Vagina (tissue), 2 donors: Measurements from ENCODE around the gene UBE2N. TPM values are rescaled to one million over a fixed set of nuclear protein-coding genes. Genes with fewer than 3 reads are reported as not detected.
"Not testable (repeated sequence)": the region's sequence is repeated elsewhere in the genome, so short reads cannot be mapped to it uniquely, and the experiment has no call there.

Source experiments
- DNase-seq, 2 donors: peaks; one replicate each; pipeline ENCODE4 v3.0.0-alpha.2; 2017; ENCODE audit errors: extremely low spot score in 2 of 2
- H3K27ac ChIP-seq: fragments of 200-600 bp; sonication (generic); one replicate; pipeline ENCODE4 v1.5.1; 2019
- H3K27me3 ChIP-seq: fragments of 200-600 bp; sonication (generic); one replicate; pipeline ENCODE4 v1.5.1; 2019
- H3K36me3 ChIP-seq, 2 donors: fragments of 200-600 bp; sonication (generic); one replicate each; pipeline ENCODE4 v1.5.1; 2017 to 2019
- H3K4me1 ChIP-seq: fragments of 200-600 bp; sonication (generic); one replicate; pipeline ENCODE4 v1.5.1; 2019
- H3K4me3 ChIP-seq, 2 donors: fragments of 200-600 bp; sonication (generic); 1 replicate in 1 of 2; 2 replicates in 1 of 2; pipeline ENCODE4 v1.5.1; 2016 to 2019
- H3K9me3 ChIP-seq: fragments of 200-600 bp; sonication (generic); one replicate; pipeline ENCODE4 v1.5.1; 2019
- POLR2A ChIP-seq, 2 donors: fragments of 450-650 bp; IDR thresholded peaks; one replicate each; pipeline ENCODE4 v1.6.1; 2017; ENCODE audit warnings: antibody characterized with exemption in 2 of 2, mild to moderate bottlenecking in 2 of 2, moderate library complexity in 2 of 2
- POLR2AphosphoS5 ChIP-seq, 2 donors: sonication (generic); formaldehyde crosslinking; IDR thresholded peaks; one replicate each; pipeline ENCODE4 v1.9.0; 2017; ENCODE audit warnings: antibody characterized with exemption in 2 of 2, mild to moderate bottlenecking in 2 of 2, low read depth in 1 of 2; ENCODE audit not compliant: insufficient read depth in 1 of 2
- intact Hi-C: fragments of 100-400 bp; cut with DNase I; formaldehyde crosslinking; loops from one replicate; pipeline ENCODE4 v1.15.1; 2023
- total RNA-seq: library from RNA; depleted of rRNA; stranded (reverse); fragments of >200 nt; gene quantifications from one replicate; pipeline ENCODE4 v1.2.3, GENCODE V29; 2016
- TF ChIP-seq, protein P1 (sequence below), 3 experiments: fragments of 450-650 bp in 2 of 3; fragments of 200-600 bp in 1 of 3; sonication (generic) in 1 of 3; IDR thresholded peaks; one replicate each; pipeline ENCODE4 v1.5.1; 2017 to 2019; ENCODE audit warnings: antibody characterized with exemption in 3 of 3, mild to moderate bottlenecking in 2 of 3, moderate library complexity in 2 of 3

Gene UBE2N
- total RNA-seq, 1 donor from 2014 or later, result 52.5 TPM

GRCh38 chr12:93403988-93404803, 37.6 kb downstream of the UBE2N start:
- no peak overlapping the region for H3K4me3 ChIP-seq
- no peaks in the 10 kb centered on the region for H3K9me3 ChIP-seq
- TF ChIP-seq POLR2AphosphoS5 (IDR thresholded peaks at IDR 0.05; ENCODE audit: insufficient read depth in 1 of 2, low read depth in 1 of 2), result no peak
- TF ChIP-seq, protein P1, sequence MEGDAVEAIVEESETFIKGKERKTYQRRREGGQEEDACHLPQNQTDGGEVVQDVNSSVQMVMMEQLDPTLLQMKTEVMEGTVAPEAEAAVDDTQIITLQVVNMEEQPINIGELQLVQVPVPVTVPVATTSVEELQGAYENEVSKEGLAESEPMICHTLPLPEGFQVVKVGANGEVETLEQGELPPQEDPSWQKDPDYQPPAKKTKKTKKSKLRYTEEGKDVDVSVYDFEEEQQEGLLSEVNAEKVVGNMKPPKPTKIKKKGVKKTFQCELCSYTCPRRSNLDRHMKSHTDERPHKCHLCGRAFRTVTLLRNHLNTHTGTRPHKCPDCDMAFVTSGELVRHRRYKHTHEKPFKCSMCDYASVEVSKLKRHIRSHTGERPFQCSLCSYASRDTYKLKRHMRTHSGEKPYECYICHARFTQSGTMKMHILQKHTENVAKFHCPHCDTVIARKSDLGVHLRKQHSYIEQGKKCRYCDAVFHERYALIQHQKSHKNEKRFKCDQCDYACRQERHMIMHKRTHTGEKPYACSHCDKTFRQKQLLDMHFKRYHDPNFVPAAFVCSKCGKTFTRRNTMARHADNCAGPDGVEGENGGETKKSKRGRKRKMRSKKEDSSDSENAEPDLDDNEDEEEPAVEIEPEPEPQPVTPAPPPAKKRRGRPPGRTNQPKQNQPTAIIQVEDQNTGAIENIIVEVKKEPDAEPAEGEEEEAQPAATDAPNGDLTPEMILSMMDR (IDR thresholded peaks at IDR 0.05), result no peak
- TF ChIP-seq POLR2A (IDR thresholded peaks at IDR 0.05), result no peak
- H3K4me1 ChIP-seq, result no peaks in the 10 kb centered on the region
- DNase-seq, result no peak
- intact Hi-C loops, result no loop called here
- H3K36me3 ChIP-seq, result no peaks in the 10 kb centered on the region
- no peaks in the 10 kb centered on the region for H3K27me3 ChIP-seq
- no peak overlapping the region for H3K27ac ChIP-seq

- H3K36me3 ChIP-seq, result peaks cover 0 to 2% of the 10 kb centered on the region in 2 donors
- no peak overlapping the region for H3K27ac ChIP-seq
- H3K9me3 ChIP-seq, result no peaks in the 10 kb centered on the region
- no peak overlapping the region for H3K4me3 ChIP-seq
- intact Hi-C loops, result no loop called here
- H3K4me1 ChIP-seq, result no peaks in the 10 kb centered on the region
- no peak for DNase-seq
- no peak for TF ChIP-seq POLR2AphosphoS5 (IDR thresholded peaks at IDR 0.05; ENCODE audit: insufficient read depth in 1 of 2, low read depth in 1 of 2)
- TF ChIP-seq POLR2A (IDR thresholded peaks at IDR 0.05), result no peak
- no peaks in the 10 kb centered on the region for H3K27me3 ChIP-seq
Measured at GRCh38 chr12:93402333-93403311, 39.1 kb downstream of the UBE2N start.

- H3K36me3 ChIP-seq, result peaks cover 0 to 13% of the 10 kb centered on the region in 2 donors
- H3K27me3 ChIP-seq, DNase-seq, H3K4me1 ChIP-seq, H3K27ac ChIP-seq, H3K4me3 ChIP-seq, H3K9me3 ChIP-seq: not testable (repeated sequence)
- intact Hi-C loops, result loop anchor here (10.0 kb wide), 1 partner anchor 405 kb away; no protein-coding TSS in a partner anchor
Measured at GRCh38 chr12:93399183-93399863, 42.4 kb downstream of the UBE2N start.

DNA sequence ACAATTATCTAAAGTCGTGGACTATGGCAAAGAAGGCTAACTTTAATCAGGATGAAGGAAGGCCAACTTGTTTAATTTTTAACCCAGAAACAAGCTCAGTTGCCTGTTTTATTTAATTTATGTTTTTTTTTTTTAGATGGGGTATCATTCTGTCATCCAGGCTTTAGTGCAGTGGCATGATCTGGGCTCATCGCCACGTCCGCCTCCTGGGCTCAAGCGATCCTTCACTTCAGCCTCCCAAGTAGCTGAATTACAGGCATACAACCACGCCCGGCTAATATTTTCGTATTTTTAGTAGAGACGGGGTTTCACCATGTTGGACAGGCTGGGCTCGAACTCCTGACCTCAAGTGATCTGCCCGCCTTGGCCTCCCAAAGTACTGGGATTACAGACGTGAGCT, 44.3 kb downstream of the UBE2N start:
- no peaks in the 10 kb centered on the region for H3K27me3 ChIP-seq
- peaks cover 0 to 13% of the 10 kb centered on the region in 2 donors for H3K36me3 ChIP-seq
- no peak for DNase-seq
- intact Hi-C loops, result loop anchor here (10.0 kb wide), 1 partner anchor 403 kb away; no protein-coding TSS in a partner anchor
- no peaks in the 10 kb centered on the region for H3K4me1 ChIP-seq
- TF ChIP-seq, protein P1 (IDR thresholded peaks at IDR 0.05), result no peak
- no peak for TF ChIP-seq POLR2A (IDR thresholded peaks at IDR 0.05)
- TF ChIP-seq POLR2AphosphoS5 (IDR thresholded peaks at IDR 0.05; ENCODE audit: insufficient read depth in 1 of 2, low read depth in 1 of 2), result no peak
- H3K27ac ChIP-seq, result no peak overlapping the region
- no peak overlapping the region for H3K4me3 ChIP-seq
- H3K9me3 ChIP-seq, result no peaks in the 10 kb centered on the region

DNA sequence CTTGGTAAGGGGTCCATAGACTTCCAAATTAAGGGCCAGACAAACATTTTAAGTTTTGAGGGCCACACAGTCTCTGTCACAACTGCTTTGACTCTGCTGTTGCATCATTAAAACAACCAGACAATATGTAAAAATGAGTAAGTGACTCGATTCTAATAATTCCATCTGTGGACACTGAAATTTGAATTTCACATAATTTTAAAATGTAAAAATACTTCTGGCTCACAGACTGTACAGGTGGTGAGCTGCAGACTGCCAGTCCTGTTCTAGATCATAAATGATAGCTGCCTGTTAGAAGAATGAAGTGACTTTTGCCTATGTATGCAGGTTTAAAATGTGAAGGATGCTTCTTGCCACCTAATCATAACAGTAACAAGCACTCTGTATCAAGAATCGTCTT, 48.3 kb downstream of the UBE2N start:
- intact Hi-C loops, result loop anchor here (10.0 kb wide), 1 partner anchor 399 kb away; no protein-coding TSS in a partner anchor
- Histone ChIP-seq H3K27ac (no peak overlapping the region), H3K4me1 (peaks cover 29% of the 10 kb centered on the region)

More for the DNA sequence above, 48.3 kb downstream of the UBE2N start:
- Histone ChIP-seq H3K4me3 (no peak overlapping the region), H3K27me3 (no peaks in the 10 kb centered on the region), H3K36me3 (peaks cover 0 to 13% of the 10 kb centered on the region in 2 donors), H3K9me3 (no peaks in the 10 kb centered on the region)
- DNase-seq, result no peak
- TF ChIP-seq, protein P1 (IDR thresholded peaks at IDR 0.05), result no peak
- TF ChIP-seq POLR2A (IDR thresholded peaks at IDR 0.05), result no peak
- TF ChIP-seq POLR2AphosphoS5 (IDR thresholded peaks at IDR 0.05; ENCODE audit: insufficient read depth in 1 of 2, low read depth in 1 of 2), result no peak
